K562 (cell line): ENCODE results near the gene VRK1.
A peak's percentile ranks its signal among the peaks of the same experiment; 100 is the strongest.

Source experiments
- NR2F6 ChIP-seq: fragments of 450-650 bp; formaldehyde crosslinking; IDR thresholded peaks from 2 replicates; pipeline ENCODE4 v1.4.0; 2020; ENCODE audit warnings: mild to moderate bottlenecking
- POLR2A ChIP-seq: fragments of 450-650 bp; conservative IDR thresholded peaks from 2 replicates; pipeline ENCODE4 v1.6.1; 2016
- TEAD2 ChIP-seq: fragments of 450-650 bp; IDR thresholded peaks from 2 replicates; pipeline ENCODE4 v1.6.1; 2016; ENCODE audit warnings: missing genetic modification characterization, control low read depth, missing compliant biosample characterization
- ZNF212 ChIP-seq: fragments of 450-650 bp; formaldehyde crosslinking; IDR thresholded peaks from 2 replicates; pipeline ENCODE4 v1.4.0; 2020; ENCODE audit warnings: mild to moderate bottlenecking
- TF ChIP-seq, protein P1 (sequence below): fragments of 250-450 bp; sonication (Bioruptor Pico); IDR thresholded peaks from 2 replicates; pipeline ENCODE4 v1.4.0; 2020
- TF ChIP-seq, protein P2 (sequence below), 2 experiments: fragments of 200-800 bp in 1 of 2; sonication (Bioruptor generic) in 1 of 2; sonication (generic) in 1 of 2; formaldehyde crosslinking in 1 of 2; IDR thresholded peaks in 1 of 2; conservative IDR thresholded peaks in 1 of 2; 2 replicates each; pipeline versions ENCODE4 v1.5.0 to v1.6.1; 2016 to 2020; ENCODE audit warnings: missing compliant biosample characterization in 1 of 2, missing genetic modification characterization in 1 of 2, missing genetic modification reagents in 1 of 2
- TF ChIP-seq, protein P3 (sequence below), 3 experiments: IDR thresholded peaks in 2 of 3; conservative IDR thresholded peaks in 1 of 3; 2 replicates each; pipeline ENCODE4 v1.5.1; 2011 to 2012; ENCODE audit warnings: low read length in 3 of 3, mild to moderate bottlenecking in 3 of 3, control low read depth in 2 of 3, improper control_type of control experiment in 1 of 3, inconsistent platforms in 1 of 3, low read depth in 1 of 3, mixed read lengths in 1 of 3, moderate library complexity in 1 of 3; ENCODE audit not compliant: insufficient read depth in 2 of 3

DNA sequence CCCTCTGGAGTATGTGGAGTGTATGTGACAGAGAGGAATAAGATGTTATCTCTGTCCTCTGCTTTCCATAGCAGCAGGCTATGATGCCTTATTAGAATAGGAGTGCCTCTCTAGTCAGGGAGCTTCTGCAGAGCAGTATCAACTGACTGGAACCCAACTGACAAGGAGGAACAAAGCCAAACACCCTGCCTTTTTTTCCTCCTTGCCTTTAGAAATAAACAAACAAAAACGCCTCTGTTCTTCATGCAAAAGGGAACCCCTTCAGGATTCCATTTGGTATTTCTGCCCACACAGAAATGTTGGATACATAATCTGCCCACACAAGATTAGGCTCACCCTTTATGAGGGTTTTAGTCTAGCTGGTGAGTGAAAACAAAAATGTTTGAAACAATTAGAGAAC, 50.3 kb downstream of the VRK1 start:
- no peak for TF ChIP-seq NR2F6 (CRISPR knock-in tag)
- TF ChIP-seq, protein P1, sequence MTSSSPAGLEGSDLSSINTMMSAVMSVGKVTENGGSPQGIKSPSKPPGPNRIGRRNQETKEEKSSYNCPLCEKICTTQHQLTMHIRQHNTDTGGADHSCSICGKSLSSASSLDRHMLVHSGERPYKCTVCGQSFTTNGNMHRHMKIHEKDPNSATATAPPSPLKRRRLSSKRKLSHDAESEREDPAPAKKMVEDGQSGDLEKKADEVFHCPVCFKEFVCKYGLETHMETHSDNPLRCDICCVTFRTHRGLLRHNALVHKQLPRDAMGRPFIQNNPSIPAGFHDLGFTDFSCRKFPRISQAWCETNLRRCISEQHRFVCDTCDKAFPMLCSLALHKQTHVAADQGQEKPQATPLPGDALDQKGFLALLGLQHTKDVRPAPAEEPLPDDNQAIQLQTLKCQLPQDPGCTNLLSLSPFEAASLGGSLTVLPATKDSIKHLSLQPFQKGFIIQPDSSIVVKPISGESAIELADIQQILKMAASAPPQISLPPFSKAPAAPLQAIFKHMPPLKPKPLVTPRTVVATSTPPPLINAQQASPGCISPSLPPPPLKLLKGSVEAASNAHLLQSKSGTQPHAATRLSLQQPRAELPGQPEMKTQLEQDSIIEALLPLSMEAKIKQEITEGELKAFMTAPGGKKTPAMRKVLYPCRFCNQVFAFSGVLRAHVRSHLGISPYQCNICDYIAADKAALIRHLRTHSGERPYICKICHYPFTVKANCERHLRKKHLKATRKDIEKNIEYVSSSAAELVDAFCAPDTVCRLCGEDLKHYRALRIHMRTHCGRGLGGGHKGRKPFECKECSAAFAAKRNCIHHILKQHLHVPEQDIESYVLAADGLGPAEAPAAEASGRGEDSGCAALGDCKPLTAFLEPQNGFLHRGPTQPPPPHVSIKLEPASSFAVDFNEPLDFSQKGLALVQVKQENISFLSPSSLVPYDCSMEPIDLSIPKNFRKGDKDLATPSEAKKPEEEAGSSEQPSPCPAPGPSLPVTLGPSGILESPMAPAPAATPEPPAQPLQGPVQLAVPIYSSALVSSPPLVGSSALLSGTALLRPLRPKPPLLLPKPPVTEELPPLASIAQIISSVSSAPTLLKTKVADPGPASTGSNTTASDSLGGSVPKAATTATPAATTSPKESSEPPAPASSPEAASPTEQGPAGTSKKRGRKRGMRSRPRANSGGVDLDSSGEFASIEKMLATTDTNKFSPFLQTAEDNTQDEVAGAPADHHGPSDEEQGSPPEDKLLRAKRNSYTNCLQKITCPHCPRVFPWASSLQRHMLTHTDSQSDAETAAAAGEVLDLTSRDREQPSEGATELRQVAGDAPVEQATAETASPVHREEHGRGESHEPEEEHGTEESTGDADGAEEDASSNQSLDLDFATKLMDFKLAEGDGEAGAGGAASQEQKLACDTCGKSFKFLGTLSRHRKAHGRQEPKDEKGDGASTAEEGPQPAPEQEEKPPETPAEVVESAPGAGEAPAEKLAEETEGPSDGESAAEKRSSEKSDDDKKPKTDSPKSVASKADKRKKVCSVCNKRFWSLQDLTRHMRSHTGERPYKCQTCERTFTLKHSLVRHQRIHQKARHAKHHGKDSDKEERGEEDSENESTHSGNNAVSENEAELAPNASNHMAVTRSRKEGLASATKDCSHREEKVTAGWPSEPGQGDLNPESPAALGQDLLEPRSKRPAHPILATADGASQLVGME (CRISPR knock-in tag) = no peak
- TF ChIP-seq, protein P2, sequence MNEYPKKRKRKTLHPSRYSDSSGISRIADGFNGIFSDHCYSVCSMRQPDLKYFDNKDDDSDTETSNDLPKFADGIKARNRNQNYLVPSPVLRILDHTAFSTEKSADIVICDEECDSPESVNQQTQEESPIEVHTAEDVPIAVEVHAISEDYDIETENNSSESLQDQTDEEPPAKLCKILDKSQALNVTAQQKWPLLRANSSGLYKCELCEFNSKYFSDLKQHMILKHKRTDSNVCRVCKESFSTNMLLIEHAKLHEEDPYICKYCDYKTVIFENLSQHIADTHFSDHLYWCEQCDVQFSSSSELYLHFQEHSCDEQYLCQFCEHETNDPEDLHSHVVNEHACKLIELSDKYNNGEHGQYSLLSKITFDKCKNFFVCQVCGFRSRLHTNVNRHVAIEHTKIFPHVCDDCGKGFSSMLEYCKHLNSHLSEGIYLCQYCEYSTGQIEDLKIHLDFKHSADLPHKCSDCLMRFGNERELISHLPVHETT (CRISPR knock-in tag; conservative IDR thresholded peaks at IDR 0.05 in 1 of 2, IDR thresholded peaks at IDR 0.05 in 1 of 2) = no peak
- no peak for TF ChIP-seq TEAD2 (tag)
- TF ChIP-seq ZNF212 (CRISPR knock-in tag) = no peak
- TF ChIP-seq POLR2A = no peak
- TF ChIP-seq, protein P3, sequence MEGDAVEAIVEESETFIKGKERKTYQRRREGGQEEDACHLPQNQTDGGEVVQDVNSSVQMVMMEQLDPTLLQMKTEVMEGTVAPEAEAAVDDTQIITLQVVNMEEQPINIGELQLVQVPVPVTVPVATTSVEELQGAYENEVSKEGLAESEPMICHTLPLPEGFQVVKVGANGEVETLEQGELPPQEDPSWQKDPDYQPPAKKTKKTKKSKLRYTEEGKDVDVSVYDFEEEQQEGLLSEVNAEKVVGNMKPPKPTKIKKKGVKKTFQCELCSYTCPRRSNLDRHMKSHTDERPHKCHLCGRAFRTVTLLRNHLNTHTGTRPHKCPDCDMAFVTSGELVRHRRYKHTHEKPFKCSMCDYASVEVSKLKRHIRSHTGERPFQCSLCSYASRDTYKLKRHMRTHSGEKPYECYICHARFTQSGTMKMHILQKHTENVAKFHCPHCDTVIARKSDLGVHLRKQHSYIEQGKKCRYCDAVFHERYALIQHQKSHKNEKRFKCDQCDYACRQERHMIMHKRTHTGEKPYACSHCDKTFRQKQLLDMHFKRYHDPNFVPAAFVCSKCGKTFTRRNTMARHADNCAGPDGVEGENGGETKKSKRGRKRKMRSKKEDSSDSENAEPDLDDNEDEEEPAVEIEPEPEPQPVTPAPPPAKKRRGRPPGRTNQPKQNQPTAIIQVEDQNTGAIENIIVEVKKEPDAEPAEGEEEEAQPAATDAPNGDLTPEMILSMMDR (IDR thresholded peaks at IDR 0.05 in 2 of 3, conservative IDR thresholded peaks at IDR 0.05 in 1 of 3; ENCODE audit: insufficient read depth in 2 of 3, low read depth in 1 of 3, low read length in 3 of 3) = 0 out of 6 replicates have a peak, but pooled peaks of 1 of the 3 experiments have one; percentile 20
